Measurements from ENCODE around the gene CCDC102A.

GRCh38 chr16:57509231-57509923, 27.0 kb downstream of the CCDC102A start:
- TF ChIP-seq CTCF (IDR thresholded peaks at IDR 0.05) (no peak), CREM (CRISPR knock-in tag; IDR thresholded peaks at IDR 0.05) (no peak), TEAD4 (CRISPR knock-in tag; IDR thresholded peaks at IDR 0.05) (no peak), ESRRA (CRISPR knock-in tag; IDR thresholded peaks at IDR 0.05; ENCODE audit: borderline replicate concordance) (no peak), MXD4 (CRISPR knock-in tag; IDR thresholded peaks at IDR 0.05; ENCODE audit: borderline replicate concordance) (no peak), RELA (CRISPR knock-in tag; IDR thresholded peaks at IDR 0.05; ENCODE audit: borderline replicate concordance) (no peak), NR2C2 (CRISPR knock-in tag; IDR thresholded peaks at IDR 0.05) (no peak), CREB1 (CRISPR knock-in tag; IDR thresholded peaks at IDR 0.05) (no peak), ZNF232 (CRISPR knock-in tag; IDR thresholded peaks at IDR 0.05) (no peak), ELF4 (CRISPR knock-in tag; IDR thresholded peaks at IDR 0.05; ENCODE audit: low read depth) (no peak), FOXP4 (CRISPR knock-in tag; IDR thresholded peaks at IDR 0.05) (no peak), FOXJ3 (CRISPR knock-in tag; IDR thresholded peaks at IDR 0.05; ENCODE audit: borderline replicate concordance) (no peak), SP1 (CRISPR knock-in tag; conservative IDR thresholded peaks at IDR 0.05) (no peak)
- TF ChIP-seq, protein P1, sequence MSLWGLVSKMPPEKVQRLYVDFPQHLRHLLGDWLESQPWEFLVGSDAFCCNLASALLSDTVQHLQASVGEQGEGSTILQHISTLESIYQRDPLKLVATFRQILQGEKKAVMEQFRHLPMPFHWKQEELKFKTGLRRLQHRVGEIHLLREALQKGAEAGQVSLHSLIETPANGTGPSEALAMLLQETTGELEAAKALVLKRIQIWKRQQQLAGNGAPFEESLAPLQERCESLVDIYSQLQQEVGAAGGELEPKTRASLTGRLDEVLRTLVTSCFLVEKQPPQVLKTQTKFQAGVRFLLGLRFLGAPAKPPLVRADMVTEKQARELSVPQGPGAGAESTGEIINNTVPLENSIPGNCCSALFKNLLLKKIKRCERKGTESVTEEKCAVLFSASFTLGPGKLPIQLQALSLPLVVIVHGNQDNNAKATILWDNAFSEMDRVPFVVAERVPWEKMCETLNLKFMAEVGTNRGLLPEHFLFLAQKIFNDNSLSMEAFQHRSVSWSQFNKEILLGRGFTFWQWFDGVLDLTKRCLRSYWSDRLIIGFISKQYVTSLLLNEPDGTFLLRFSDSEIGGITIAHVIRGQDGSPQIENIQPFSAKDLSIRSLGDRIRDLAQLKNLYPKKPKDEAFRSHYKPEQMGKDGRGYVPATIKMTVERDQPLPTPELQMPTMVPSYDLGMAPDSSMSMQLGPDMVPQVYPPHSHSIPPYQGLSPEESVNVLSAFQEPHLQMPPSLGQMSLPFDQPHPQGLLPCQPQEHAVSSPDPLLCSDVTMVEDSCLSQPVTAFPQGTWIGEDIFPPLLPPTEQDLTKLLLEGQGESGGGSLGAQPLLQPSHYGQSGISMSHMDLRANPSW (CRISPR knock-in tag; conservative IDR thresholded peaks at IDR 0.05; ENCODE audit: low read depth), result no peak

All from WTC11 (cell line).